ENCODE measurements around the gene MTUS2.

- TF ChIP-seq, protein P1, sequence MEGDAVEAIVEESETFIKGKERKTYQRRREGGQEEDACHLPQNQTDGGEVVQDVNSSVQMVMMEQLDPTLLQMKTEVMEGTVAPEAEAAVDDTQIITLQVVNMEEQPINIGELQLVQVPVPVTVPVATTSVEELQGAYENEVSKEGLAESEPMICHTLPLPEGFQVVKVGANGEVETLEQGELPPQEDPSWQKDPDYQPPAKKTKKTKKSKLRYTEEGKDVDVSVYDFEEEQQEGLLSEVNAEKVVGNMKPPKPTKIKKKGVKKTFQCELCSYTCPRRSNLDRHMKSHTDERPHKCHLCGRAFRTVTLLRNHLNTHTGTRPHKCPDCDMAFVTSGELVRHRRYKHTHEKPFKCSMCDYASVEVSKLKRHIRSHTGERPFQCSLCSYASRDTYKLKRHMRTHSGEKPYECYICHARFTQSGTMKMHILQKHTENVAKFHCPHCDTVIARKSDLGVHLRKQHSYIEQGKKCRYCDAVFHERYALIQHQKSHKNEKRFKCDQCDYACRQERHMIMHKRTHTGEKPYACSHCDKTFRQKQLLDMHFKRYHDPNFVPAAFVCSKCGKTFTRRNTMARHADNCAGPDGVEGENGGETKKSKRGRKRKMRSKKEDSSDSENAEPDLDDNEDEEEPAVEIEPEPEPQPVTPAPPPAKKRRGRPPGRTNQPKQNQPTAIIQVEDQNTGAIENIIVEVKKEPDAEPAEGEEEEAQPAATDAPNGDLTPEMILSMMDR (IDR thresholded peaks at IDR 0.05; ENCODE audit: insufficient read depth, low read length), result no peak
- TF ChIP-seq GABPA (IDR thresholded peaks at IDR 0.05; ENCODE audit: low read depth) (no peak), POLR2AphosphoS5 (IDR thresholded peaks at IDR 0.05; ENCODE audit: low read depth) (no peak)
- TF ChIP-seq, protein P2, sequence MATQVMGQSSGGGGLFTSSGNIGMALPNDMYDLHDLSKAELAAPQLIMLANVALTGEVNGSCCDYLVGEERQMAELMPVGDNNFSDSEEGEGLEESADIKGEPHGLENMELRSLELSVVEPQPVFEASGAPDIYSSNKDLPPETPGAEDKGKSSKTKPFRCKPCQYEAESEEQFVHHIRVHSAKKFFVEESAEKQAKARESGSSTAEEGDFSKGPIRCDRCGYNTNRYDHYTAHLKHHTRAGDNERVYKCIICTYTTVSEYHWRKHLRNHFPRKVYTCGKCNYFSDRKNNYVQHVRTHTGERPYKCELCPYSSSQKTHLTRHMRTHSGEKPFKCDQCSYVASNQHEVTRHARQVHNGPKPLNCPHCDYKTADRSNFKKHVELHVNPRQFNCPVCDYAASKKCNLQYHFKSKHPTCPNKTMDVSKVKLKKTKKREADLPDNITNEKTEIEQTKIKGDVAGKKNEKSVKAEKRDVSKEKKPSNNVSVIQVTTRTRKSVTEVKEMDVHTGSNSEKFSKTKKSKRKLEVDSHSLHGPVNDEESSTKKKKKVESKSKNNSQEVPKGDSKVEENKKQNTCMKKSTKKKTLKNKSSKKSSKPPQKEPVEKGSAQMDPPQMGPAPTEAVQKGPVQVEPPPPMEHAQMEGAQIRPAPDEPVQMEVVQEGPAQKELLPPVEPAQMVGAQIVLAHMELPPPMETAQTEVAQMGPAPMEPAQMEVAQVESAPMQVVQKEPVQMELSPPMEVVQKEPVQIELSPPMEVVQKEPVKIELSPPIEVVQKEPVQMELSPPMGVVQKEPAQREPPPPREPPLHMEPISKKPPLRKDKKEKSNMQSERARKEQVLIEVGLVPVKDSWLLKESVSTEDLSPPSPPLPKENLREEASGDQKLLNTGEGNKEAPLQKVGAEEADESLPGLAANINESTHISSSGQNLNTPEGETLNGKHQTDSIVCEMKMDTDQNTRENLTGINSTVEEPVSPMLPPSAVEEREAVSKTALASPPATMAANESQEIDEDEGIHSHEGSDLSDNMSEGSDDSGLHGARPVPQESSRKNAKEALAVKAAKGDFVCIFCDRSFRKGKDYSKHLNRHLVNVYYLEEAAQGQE (IDR thresholded peaks at IDR 0.05; ENCODE audit: insufficient replicate concordance, low read depth), result no peak
Observed at GRCh38 chr13:29514720-29515310, 694.7 kb downstream of the MTUS2 start.

Data from HL-60 (cell line).